Fibroblast of skin of left quadriceps (primary cell): ENCODE data around the gene STOX1.
"Not testable (repeated sequence)": the region's sequence is repeated elsewhere in the genome, so short reads cannot be mapped to it uniquely, and the experiment has no call there.

Experiments used
- DNase-seq, 2 experiments: peaks; one replicate each; pipeline ENCODE4 v3.0.0-alpha.2; 2013; ENCODE audit warnings: low read depth in 2 of 2

STOX1 gene

DNA sequence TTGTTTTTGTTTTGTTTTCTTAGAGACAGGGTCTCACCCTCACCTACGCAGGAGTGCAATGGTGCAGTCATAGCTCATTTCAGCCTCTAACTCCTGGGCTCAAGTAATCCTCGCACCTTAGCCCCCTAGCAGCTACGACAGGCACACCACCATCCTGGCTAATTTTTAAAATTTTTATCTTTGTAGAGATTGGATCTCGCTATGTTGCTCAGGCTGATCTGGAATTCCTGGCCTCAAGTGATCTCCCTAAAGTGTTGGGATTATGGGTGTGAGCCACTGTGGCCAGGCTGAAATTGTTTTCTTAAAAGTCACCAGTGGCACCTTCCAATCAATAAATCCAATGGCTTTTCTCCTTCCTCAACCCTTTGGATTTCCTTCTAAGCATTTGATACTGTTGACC lies 52.9 kb downstream of the STOX1 start:
- no peak for DNase-seq

DNA sequence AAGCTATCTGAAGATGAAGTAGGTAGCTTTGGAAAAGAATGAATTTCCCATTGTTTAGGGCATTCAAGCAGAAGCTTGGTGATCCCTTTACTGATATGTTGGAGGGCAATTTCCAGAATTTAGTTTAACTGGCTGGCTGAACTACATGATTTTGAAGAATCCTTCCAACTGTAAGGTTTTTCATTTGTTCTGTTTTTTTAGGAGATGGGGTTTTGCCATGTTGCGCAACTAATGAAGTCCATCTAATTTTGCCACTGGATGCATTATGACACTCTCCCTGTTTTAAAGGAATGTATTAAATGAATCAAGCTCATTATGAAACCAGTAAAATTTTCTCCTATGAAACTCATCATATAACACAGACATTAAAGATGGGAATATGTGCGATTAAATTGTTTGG lies 67.7 kb downstream of the STOX1 start:
- DNase-seq: no peak

DNA sequence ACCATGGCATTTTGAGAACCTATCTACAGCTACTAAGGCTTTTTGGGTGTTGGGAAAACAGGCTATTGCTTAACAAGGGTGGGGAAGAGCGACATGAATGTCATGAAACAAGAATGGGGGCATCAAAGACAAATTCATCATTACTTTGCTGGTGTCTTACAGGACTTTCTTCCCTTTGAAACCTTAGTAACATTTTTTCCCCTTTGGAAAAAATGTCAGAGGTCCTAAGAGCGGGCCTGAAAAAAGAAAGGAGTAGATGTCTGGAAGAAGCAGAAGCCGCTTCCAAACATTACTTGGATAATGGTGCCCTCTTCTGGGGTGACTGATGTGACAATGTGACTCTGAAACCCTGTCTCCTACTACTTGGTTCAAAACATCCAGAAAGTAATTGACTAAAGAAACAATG lies 70.0 kb downstream of the STOX1 start:
- DNase-seq: peak; percentile 40 to 48

DNA sequence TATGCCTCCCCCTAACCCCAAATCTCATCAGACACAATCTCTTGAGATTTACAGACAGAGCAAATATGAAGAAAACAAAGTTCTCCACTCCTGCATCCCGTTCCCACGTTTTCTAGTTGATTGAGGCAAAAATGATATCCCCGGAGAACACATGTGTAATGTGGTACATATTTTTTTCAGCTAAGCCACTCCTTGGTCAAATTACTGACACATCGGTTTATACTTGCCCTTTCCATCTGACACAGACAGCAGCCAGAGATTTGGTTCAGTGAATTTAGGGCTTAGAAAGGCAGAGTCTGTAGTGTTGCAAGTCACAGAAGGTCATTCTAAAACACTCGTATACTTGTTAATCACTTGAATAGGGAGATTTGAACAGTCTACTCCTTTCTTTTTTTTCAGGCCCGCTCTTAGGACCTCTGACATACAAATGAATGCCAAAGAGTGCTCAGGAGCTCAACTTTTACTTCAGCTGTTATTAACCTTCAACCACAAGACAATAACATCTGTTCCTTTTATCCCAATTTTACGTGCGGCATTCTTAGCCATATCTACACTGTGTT lies 71.9 kb downstream of the STOX1 start:
- no peak for DNase-seq

DNA sequence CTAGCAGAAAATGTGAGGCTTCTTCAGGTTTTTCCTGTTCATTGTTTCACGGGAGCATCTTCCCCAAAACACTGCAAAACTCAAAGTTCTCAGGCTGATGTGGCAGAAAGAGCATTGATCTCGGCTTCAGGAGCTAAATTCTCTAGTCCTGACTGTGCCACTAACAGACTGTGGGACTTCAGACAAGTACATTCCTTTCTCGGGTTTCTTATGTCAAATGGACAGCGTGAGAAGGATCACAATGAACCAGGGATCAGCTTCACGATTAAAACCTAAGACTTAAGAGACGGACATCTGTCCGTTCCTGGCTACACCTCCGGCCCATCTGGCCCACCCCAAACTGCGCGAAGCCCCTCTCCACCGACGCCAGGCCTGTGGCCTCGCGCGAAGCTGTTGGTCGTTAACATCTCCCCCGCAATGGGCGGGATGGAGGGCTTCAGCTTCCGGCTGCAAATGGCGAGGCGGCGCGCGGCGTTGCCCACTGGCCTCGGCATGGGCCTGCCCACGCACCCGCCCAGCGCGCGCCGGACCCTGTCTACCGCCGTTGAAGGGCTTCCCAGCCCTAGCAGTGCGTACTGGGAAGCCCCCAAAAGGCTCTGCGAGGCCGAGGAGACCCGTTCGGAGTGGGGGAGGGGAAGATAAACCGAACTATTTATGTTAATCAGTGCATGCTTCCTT lies 73.2 kb downstream of the STOX1 start:
- no peak for DNase-seq

DNA sequence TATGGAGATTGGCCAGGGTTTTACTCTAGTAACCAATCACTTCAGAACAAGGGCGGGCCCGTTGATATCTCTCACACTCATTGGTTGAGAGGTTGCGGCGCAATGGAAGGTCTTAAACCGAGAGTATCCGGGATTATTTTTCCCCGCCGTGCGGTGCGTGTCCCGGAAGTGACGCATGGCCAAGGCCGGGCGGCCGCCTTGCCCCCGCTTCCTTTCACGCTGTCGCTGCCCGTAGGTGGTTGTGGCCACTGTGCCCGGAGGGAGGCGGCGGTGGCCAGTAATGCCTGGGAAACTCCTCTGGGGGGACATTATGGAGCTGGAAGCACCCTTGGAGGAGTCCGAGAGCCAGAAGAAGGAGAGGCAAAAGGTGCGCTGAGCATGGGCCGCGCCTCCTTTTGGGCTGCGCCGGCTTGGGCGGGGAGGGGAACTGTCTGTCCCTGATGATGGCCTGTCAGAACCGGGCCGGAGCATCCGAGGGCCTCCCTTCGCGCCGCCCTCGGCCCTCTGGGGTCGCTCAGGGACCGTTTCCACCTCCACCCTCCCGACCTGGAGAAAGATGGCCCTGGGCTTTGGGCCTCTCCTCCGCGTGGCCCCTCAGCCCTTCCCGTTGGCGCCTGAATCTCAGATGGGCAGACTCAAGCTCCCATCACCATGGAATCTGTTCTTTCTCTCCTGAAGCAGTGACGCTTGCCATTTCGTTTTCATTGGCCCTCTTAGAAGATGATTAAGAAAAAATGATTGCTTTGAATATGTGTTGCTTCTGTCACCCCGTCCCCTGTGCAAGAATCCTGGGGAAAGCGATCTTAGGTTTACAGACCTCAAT lies 74.0 kb downstream of the STOX1 start, which contains the start of gene DDX50:
DDX50 (plus strand) TSS at position 211 of the 823 bp plus-strand sequence; CDS start at position 281, 70 bp downstream.
- peak; percentile 99 for DNase-seq

DNA sequence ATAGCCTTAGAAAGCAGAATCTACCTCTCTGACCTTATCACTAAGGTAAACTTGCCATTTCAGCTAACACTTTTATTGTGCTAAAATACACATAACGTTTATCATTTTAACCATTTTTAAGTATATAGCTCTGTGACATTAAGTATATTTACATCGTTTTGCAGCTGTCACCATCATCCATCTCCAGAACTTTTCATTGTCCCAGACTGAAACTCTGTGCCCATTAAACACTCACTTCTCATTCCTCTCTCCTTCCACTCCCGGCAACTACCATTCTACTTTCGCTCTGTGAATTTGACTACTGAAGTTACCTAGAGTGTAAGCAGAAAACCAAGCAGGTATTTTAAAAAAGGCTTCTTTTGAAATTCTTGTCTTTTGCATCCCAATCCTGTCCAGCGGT lies 75.1 kb downstream of the STOX1 start:
- no peak for DNase-seq

DNA sequence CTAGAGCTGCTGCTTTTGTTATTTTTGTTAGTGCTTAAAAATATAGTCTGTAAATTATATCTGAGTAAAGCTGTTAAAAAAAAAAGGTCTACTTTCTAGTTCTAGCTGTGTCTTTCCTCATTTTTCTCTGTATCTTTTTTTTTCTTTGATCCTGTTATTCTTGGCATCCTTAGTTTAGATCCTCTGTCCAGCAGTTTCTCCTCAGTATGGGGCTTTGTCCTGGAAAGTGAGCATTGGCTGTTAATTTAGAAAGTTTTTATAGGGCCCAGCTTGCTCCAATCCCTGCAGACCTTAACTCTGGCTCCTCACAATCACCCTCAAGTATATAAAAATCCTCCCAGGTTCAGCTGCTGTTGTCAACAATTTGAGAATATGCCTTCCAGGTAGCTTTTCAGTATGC lies 97.3 kb downstream of the STOX1 start:
- no peak for DNase-seq

DNA sequence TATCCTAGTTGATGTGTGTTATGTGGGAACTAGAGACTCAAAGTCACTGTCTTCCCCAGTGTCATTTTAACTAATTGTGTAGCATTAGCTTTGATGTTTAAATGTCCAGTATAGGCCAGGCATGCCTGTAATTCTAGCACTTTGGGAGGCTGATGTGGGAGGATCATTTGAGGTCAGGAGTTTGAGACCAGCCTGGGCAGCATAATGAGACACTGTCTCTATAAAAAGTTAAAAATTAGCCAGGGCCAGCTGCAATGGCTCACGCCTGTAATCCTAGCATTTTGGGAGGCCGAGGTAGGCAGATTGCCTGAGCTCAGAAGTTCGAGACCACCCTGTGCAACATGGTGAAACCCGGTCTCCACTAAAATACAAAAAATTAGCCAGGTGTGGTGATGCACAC lies 98.2 kb downstream of the STOX1 start:
- DNase-seq: no peak

DNA sequence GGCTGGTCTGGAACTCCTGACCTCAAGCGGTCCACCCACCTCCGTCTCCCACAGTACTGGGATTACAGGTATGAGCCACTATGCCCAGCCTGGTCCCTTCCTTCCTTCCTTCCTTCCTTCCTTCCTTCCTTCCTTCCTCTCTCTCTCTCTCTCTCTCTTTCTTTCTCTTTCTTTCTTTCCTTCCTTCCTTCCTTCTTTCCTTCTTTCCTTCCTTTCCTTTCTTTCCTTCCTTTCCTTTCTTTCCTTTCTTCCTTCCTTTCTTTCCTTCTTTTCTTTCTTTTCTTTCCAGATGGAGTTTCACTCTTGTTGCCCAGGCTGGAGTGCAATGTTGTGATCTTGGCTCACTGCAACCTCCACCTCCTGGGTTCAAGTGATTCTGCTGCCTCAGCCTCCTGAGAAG lies 101.8 kb downstream of the STOX1 start:
- DNase-seq: not testable (repeated sequence)

DNA sequence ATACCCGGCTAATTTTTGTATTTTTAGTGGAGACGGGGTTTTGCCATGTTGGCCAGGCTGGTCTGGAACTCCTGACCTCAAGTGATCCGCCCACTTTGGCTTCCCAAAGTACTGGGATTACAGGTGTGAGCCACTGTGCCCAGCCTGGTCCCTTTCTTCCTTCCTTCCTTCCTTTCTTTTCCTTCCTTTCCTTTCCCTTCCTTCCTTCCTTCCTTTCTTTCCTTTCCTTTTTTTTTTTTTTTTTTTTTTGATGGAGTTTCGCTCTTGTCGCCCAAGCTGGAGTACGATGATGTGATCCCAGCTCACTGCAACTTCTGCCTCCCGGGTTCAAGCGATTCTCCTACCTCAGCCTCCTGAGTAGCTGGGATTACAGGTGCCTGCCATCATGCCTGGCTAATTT lies 102.6 kb downstream of the STOX1 start:
- not testable (repeated sequence) for DNase-seq

DNA sequence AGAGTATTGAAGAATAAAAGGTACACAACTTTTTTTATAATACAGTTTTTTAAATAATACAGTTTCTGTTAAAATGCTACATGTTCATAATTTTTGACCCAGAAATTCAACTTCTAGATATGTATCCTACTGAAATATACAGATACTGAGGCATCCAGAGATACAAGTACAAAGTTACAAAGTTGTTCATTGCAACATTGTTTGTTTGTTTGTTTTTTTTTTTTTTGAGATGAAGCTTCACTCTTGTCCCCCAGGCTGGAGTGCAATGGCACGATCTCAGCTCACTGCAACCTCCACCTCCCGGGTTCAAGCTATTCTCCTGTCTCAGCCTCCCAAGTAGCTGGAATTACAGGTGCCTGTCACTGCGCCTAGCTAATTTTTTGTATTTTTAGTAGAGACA lies 105.5 kb downstream of the STOX1 start:
- DNase-seq: not testable (repeated sequence)

DNA sequence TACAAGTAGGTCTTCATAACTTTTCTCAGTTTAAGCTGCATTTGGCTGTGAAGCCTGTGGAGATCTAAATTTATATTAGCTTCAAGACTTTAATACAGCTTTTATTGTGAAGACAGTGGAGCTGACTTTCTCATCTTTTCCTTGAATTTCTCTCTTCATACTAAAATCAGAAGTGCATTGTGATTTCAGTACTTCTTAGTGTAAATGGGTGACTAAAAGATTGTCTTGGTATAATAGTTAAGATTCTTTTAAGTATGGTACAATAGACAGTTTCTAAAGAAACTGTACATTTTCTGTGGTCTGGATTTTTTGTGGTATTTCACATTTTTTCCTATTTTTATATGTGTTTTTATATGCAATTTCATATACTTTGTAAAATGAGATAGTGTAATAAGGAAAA lies 107.7 kb downstream of the STOX1 start:
- no peak for DNase-seq

DNA sequence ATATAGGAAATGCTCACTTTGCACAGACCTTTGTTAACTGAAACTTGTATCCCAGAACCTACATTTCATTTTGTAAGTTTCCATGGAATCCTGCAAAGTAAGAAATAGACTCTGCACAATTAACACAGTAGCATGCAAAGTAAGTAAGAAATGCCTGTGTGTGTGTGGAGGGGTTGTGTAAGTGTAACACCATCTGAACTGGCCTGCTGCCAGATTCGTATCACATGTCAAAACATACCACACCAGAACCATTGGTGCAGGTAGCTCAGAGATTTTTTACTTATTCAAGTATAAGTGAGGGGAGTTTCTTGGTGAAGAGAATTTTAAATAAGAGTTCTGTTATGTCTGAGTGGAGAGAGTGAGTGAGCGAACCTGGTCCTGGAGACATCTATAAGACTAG lies 110.8 kb downstream of the STOX1 start:
- no peak for DNase-seq

DNA sequence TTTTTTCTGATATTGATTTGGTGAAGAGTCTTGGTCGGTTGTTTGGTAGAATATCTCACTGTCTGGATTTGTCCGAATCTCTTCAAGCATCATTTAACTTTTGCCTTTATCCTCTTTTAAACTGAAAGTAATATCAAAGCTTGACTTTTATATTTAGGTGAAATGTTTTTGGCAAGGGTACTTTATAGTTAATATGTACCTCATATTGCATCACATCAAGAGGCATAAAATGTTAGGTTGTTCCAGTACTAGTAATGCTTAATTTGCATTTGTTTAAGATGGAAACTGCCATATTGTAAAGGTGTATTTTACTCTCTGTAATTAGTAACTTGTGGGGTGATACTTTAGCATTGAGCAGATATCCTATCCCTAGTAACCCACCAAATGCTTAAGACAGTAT lies 111.6 kb downstream of the STOX1 start:
- no peak for DNase-seq

DNA sequence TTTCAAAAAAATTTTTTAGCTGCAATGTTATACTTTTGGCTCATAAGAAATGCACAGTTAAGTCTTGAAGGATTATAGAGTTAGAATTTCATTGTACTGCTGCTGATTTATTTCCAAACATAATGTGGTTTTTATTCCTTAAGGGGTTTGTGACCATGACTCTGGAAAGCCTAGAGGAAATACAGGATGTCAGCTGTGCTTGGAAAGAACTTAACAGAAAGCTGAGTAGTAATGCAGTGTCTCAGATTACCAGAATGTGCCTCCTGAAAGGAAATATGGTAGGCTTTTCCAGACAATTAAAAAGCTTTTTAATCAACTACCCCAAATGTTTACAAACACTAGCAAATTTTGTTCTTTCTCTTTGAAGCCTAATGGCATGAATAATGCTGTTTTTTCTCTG lies 113.6 kb downstream of the STOX1 start:
- DNase-seq: not testable (repeated sequence)
